Measurements from ENCODE around the gene RNF14. TPM values are rescaled to one million over a fixed set of nuclear protein-coding genes. Genes with fewer than 3 reads are reported as not detected.

The RNF14 gene
- total RNA-seq, 2 experiments from 2014 or later: 35.7 to 38.0 TPM

GRCh38 chr5:141948812-141949211 lies 20.1 kb upstream of the RNF14 start:
- no peaks in the 10 kb centered on the region for H3K9me3 Mint-ChIP-seq (ENCODE audit: low read depth)
- H3K27ac Mint-ChIP-seq: no peak overlapping the region
- H3K4me3 Mint-ChIP-seq: no peak overlapping the region
- intact Hi-C loops (cut with DNase I, micrococcal nuclease): no loop called here
- ATAC-seq (no peak), DNase-seq (no peak)
- no peaks in the 10 kb centered on the region for H3K36me3 Mint-ChIP-seq (ENCODE audit: low read depth)
- H3K27me3 Mint-ChIP-seq: no peaks in the 10 kb centered on the region
- CTCF ChIA-PET: interaction anchor here (1.0 to 4.3 kb wide), 2 partner anchors 12 to 232 kb away, joined by 3 to 17 read pairs; no protein-coding TSS in a partner anchor
- POLR2A ChIA-PET: interaction anchor here (0.6 kb wide), 1 partner anchor 20 kb away, joined by 4 read pairs; the partner anchor contains the start of gene RNF14
- peaks cover 7% of the 10 kb centered on the region for H3K4me1 Mint-ChIP-seq

GRCh38 chr5:141949511-141949910 lies 19.4 kb upstream of the RNF14 start:
- intact Hi-C loops (cut with DNase I, micrococcal nuclease): no loop called here
- H3K4me3 Mint-ChIP-seq: no peak overlapping the region
- H3K27ac Mint-ChIP-seq: no peak overlapping the region
- no peak for ATAC-seq
- DNase-seq: no peak
- POLR2A ChIA-PET: interaction anchor here (0.6 kb wide), 1 partner anchor 20 kb away, joined by 4 read pairs; the partner anchor contains the start of gene RNF14
- CTCF ChIA-PET: interaction anchor here (4.3 kb wide), 1 partner anchor 11 kb away, joined by 17 read pairs; no protein-coding TSS in a partner anchor
- H3K9me3 Mint-ChIP-seq (ENCODE audit: low read depth): no peaks in the 10 kb centered on the region
- no peaks in the 10 kb centered on the region for H3K36me3 Mint-ChIP-seq (ENCODE audit: low read depth)
- H3K27me3 Mint-ChIP-seq: no peaks in the 10 kb centered on the region
- peaks cover 7% of the 10 kb centered on the region for H3K4me1 Mint-ChIP-seq

GRCh38 chr5:141950207-141951005 lies 18.5 kb upstream of the RNF14 start:
- Mint-ChIP-seq H3K36me3 (ENCODE audit: low read depth) (no peaks in the 10 kb centered on the region), H3K9me3 (ENCODE audit: low read depth) (no peaks in the 10 kb centered on the region), H3K27ac (peak overlapping the region; percentile 10), H3K27me3 (no peaks in the 10 kb centered on the region), H3K4me1 (peaks cover 7% of the 10 kb centered on the region), H3K4me3 (no peak overlapping the region)
- CTCF ChIA-PET: interaction anchor here (0.7 to 3.1 kb wide), 5 partner anchors 8 to 71 kb away, joined by 3 to 22 read pairs (median 4); no protein-coding TSS in a partner anchor
- ATAC-seq (peak; percentile 69), DNase-seq (no peak)
- POLR2A ChIA-PET: no interaction called here
- intact Hi-C loops (cut with DNase I, micrococcal nuclease): no loop called here

GRCh38 chr5:141951332-141951781 lies 17.5 kb upstream of the RNF14 start:
- CTCF ChIA-PET: interaction anchor here (1.2 to 3.1 kb wide), 4 partner anchors 9 to 259 kb away, joined by 3 to 22 read pairs (median 4); no protein-coding TSS in a partner anchor
- H3K27me3 Mint-ChIP-seq: no peaks in the 10 kb centered on the region
- no peaks in the 10 kb centered on the region for H3K36me3 Mint-ChIP-seq (ENCODE audit: low read depth)
- POLR2A ChIA-PET: no interaction called here
- intact Hi-C loops (cut with DNase I, micrococcal nuclease): no loop called here
- ATAC-seq: peak; percentile 84
- H3K4me1 Mint-ChIP-seq: peaks cover 7% of the 10 kb centered on the region
- peak; percentile 57 for DNase-seq
- H3K27ac Mint-ChIP-seq: no peak overlapping the region
- no peaks in the 10 kb centered on the region for H3K9me3 Mint-ChIP-seq (ENCODE audit: low read depth)
- no peak overlapping the region for H3K4me3 Mint-ChIP-seq

GRCh38 chr5:141952020-141952419 lies 16.9 kb upstream of the RNF14 start:
- no peaks in the 10 kb centered on the region for H3K36me3 Mint-ChIP-seq (ENCODE audit: low read depth)
- CTCF ChIA-PET: interaction anchor here (1.7 to 3.1 kb wide), 3 partner anchors 9 to 260 kb away, joined by 3 to 22 read pairs (median 4); no protein-coding TSS in a partner anchor
- DNase-seq (no peak), ATAC-seq (no peak)
- no peaks in the 10 kb centered on the region for H3K27me3 Mint-ChIP-seq
- no peaks in the 10 kb centered on the region for H3K9me3 Mint-ChIP-seq (ENCODE audit: low read depth)
- intact Hi-C loops (cut with DNase I, micrococcal nuclease): no loop called here
- peaks cover 7% of the 10 kb centered on the region for H3K4me1 Mint-ChIP-seq
- no peak overlapping the region for H3K27ac Mint-ChIP-seq
- POLR2A ChIA-PET: no interaction called here
- H3K4me3 Mint-ChIP-seq: no peak overlapping the region

- intact Hi-C loops (cut with DNase I, micrococcal nuclease): no loop called here
- Mint-ChIP-seq H3K27ac (no peak overlapping the region), H3K9me3 (ENCODE audit: low read depth) (no peaks in the 10 kb centered on the region), H3K4me3 (no peak overlapping the region), H3K36me3 (ENCODE audit: low read depth) (no peaks in the 10 kb centered on the region), H3K4me1 (peaks cover 25% of the 10 kb centered on the region), H3K27me3 (no peaks in the 10 kb centered on the region)
- ATAC-seq (no peak), DNase-seq (no peak)
- ChIA-PET CTCF (interaction anchor here (0.6 to 3.4 kb wide), 6 partner anchors 10 to 290 kb away, joined by 3 to 12 read pairs (median 4); partner anchors contain the start of gene RNF14), POLR2A (no interaction called here)
These were observed 14.7 kb upstream of the RNF14 start for GRCh38 chr5:141954194-141954593.

- intact Hi-C loops (cut with DNase I, micrococcal nuclease): no loop called here
- no peaks in the 10 kb centered on the region for H3K27me3 Mint-ChIP-seq
These were observed 11.4 kb upstream of the RNF14 start for GRCh38 chr5:141957367-141957996.

GRCh38 chr5:141958113-141958512 lies 10.8 kb upstream of the RNF14 start, which contains the start of gene PCDH12:
Gene PCDH12 (minus strand): TSS chr5:141958202. CDS start chr5:141957851, 351 bp downstream.
- Mint-ChIP-seq H3K27ac (peak within 1 kb of the TSS; percentile 58), H3K9me3 (ENCODE audit: low read depth) (no peaks in the 10 kb centered on the region), H3K36me3 (ENCODE audit: low read depth) (no peaks in the 10 kb centered on the region), H3K27me3 (no peaks in the 10 kb centered on the region), H3K4me3 (peak within 1 kb of the TSS; percentile 50), H3K4me1 (peaks cover 38% of the 10 kb centered on the region)
- DNase-seq (peak; percentile 49), ATAC-seq (peak; percentile 23)
- CTCF ChIA-PET: interaction anchor here (0.5 to 6.1 kb wide), 12 partner anchors 11 to 307 kb away, joined by 3 to 152 read pairs (median 5); partner anchors contain the start of genes DELE1, FCHSD1, PCDH1 and RNF14
- intact Hi-C loops (cut with DNase I, micrococcal nuclease): no loop called here
- POLR2A ChIA-PET: interaction anchor here (1.7 kb wide), 1 partner anchor 266 kb away, joined by 4 read pairs; no protein-coding TSS in a partner anchor

More at GRCh38 chr5:141957367-141957996, 11.4 kb upstream of the RNF14 start:
- ATAC-seq (no peak), DNase-seq (no peak)
- POLR2A ChIA-PET: interaction anchor here (1.7 kb wide), 1 partner anchor 265 kb away, joined by 4 read pairs; no protein-coding TSS in a partner anchor
- CTCF ChIA-PET: interaction anchor here (0.5 to 6.1 kb wide), 11 partner anchors 12 to 307 kb away, joined by 3 to 152 read pairs (median 4); partner anchors contain the start of genes DELE1, FCHSD1, PCDH1 and RNF14
- H3K27ac Mint-ChIP-seq: peak overlapping the region; percentile 58
- H3K9me3 Mint-ChIP-seq (ENCODE audit: low read depth): no peaks in the 10 kb centered on the region
- H3K4me1 Mint-ChIP-seq: peaks cover 38% of the 10 kb centered on the region
- H3K36me3 Mint-ChIP-seq (ENCODE audit: low read depth): no peaks in the 10 kb centered on the region
- H3K4me3 Mint-ChIP-seq: peak overlapping the region; percentile 50

- DNase-seq (peak; percentile 48), ATAC-seq (peak; percentile 52)
- ChIA-PET POLR2A (interaction anchor here (1.7 kb wide), 1 partner anchor 266 kb away, joined by 4 read pairs; no protein-coding TSS in a partner anchor), CTCF (interaction anchor here (0.6 to 6.1 kb wide), 10 partner anchors 10 to 308 kb away, joined by 3 to 152 read pairs (median 6); partner anchors contain the start of genes FCHSD1, PCDH1 and RNF14)
- Mint-ChIP-seq H3K27ac (peak overlapping the region; percentile 58), H3K9me3 (ENCODE audit: low read depth) (no peaks in the 10 kb centered on the region), H3K36me3 (ENCODE audit: low read depth) (no peaks in the 10 kb centered on the region), H3K4me1 (peaks cover 38% of the 10 kb centered on the region), H3K4me3 (peak overlapping the region; percentile 50), H3K27me3 (no peaks in the 10 kb centered on the region)
- intact Hi-C loops (cut with DNase I, micrococcal nuclease): no loop called here
These were observed 10.2 kb upstream of the RNF14 start for GRCh38 chr5:141958546-141959172.

- H3K36me3 Mint-ChIP-seq (ENCODE audit: low read depth): no peaks in the 10 kb centered on the region
- H3K27ac Mint-ChIP-seq: peak overlapping the region; percentile 6
- no peaks in the 10 kb centered on the region for H3K9me3 Mint-ChIP-seq (ENCODE audit: low read depth)
- intact Hi-C loops (cut with DNase I, micrococcal nuclease): loop anchor here (1.0 to 10.0 kb wide), 8 partner anchors 36 to 295 kb away; no protein-coding TSS in a partner anchor
- ChIA-PET CTCF (interaction anchor here (0.5 to 6.1 kb wide), 54 partner anchors 9 to 1716 kb away, joined by 3 to 152 read pairs (median 6); partner anchors contain the start of genes ARAP3, DELE1, FCHSD1 and HDAC3), POLR2A (interaction anchor here (1.1 to 2.4 kb wide), 2 partner anchors 9 to 268 kb away, joined by 8 to 12 read pairs; partner anchors contain the start of gene RNF14)
- ATAC-seq (no peak), DNase-seq (peak; percentile 62)
- peaks cover 38% of the 10 kb centered on the region for H3K4me1 Mint-ChIP-seq
- no peak overlapping the region for H3K4me3 Mint-ChIP-seq
- no peaks in the 10 kb centered on the region for H3K27me3 Mint-ChIP-seq
These were observed 8.9 kb upstream of the RNF14 start for GRCh38 chr5:141960018-141960417.
